MM.1S (cell line): ENCODE data around the gene RAB31.

Source experiments
- DNase-seq: peaks from one replicate; pipeline ENCODE4 v3.0.0-alpha.2; 2015
- H2AFZ ChIP-seq: fragments of 300-600 bp; sonication (generic); 2 replicates; pipeline ENCODE4 v1.6.0; 2016; ENCODE audit warnings: antibody characterized with exemption, low read length
- H3F3A ChIP-seq: fragments of 300-600 bp; sonication (generic); 2 replicates; pipeline ENCODE4 v1.6.1; 2016; ENCODE audit warnings: mild to moderate bottlenecking, antibody characterized with exemption, low read length, moderate library complexity, mixed read lengths; ENCODE audit not compliant: insufficient read depth
- H3K27ac ChIP-seq: fragments of 300-600 bp; sonication (generic); 2 replicates; pipeline ENCODE4 v1.5.1; 2016; ENCODE audit warnings: mild to moderate bottlenecking, low read length
- H3K27me3 ChIP-seq: fragments of 300-600 bp; sonication (generic); replicated peaks from 2 replicates; pipeline ENCODE4 v1.6.0; 2016; ENCODE audit warnings: low read length; ENCODE audit not compliant: insufficient read depth
- H3K36me3 ChIP-seq: fragments of 300-600 bp; sonication (generic); replicated peaks from 2 replicates; pipeline ENCODE4 v1.6.1; 2016; ENCODE audit warnings: mild to moderate bottlenecking, low read length, mixed read lengths; ENCODE audit not compliant: insufficient read depth
- H3K4me1 ChIP-seq: fragments of 300-600 bp; sonication (generic); 2 replicates; pipeline ENCODE4 v1.6.1; 2016; ENCODE audit warnings: low read length, mixed read lengths
- H3K4me2 ChIP-seq: fragments of 300-600 bp; sonication (generic); 2 replicates; pipeline ENCODE4 v1.6.0; 2016; ENCODE audit warnings: low read depth, low read length
- H3K4me3 ChIP-seq: fragments of 300-600 bp; sonication (generic); 2 replicates; pipeline ENCODE4 v1.5.1; 2016; ENCODE audit warnings: low read length, mixed read lengths
- H3K79me2 ChIP-seq: fragments of 300-600 bp; sonication (generic); 2 replicates; pipeline ENCODE4 v1.6.1; 2016; ENCODE audit warnings: mixed run types, low read length, mixed read lengths
- H3K9ac ChIP-seq: fragments of 300-600 bp; sonication (generic); 2 replicates; pipeline ENCODE4 v1.6.1; 2016; ENCODE audit warnings: low read length, mixed read lengths
- H3K9me2 ChIP-seq: fragments of 300-600 bp; sonication (generic); replicated peaks from 2 replicates; pipeline ENCODE4 v1.6.1; 2016; ENCODE audit warnings: mild to moderate bottlenecking, low read length, mixed read lengths; ENCODE audit not compliant: insufficient read depth
- H3K9me3 ChIP-seq: fragments of 300-600 bp; sonication (generic); replicated peaks from 2 replicates; pipeline ENCODE4 v1.6.1; 2016; ENCODE audit warnings: mild to moderate bottlenecking, low read length, mixed read lengths; ENCODE audit not compliant: insufficient read depth
- H4K20me1 ChIP-seq: fragments of 300-600 bp; sonication (generic); 2 replicates; pipeline ENCODE4 v1.6.1; 2016; ENCODE audit warnings: mild to moderate bottlenecking, low read length, moderate library complexity, mixed read lengths; ENCODE audit not compliant: insufficient read depth
- CTCF ChIP-seq: fragments of 300-600 bp; sonication (generic); IDR thresholded peaks from 2 replicates; pipeline ENCODE4 v1.5.1; 2016; ENCODE audit warnings: antibody characterized with exemption, low read length, mixed read lengths
- EZH2 ChIP-seq: fragments of 300-600 bp; sonication (generic); optimal IDR thresholded peaks from 2 replicates; pipeline ENCODE3; 2017; ENCODE audit warnings: low read depth, mild to moderate bottlenecking, antibody characterized with exemption, low read length, mixed read lengths
- EZH2phosphoT487 ChIP-seq: fragments of 300-600 bp; sonication (generic); IDR thresholded peaks from 2 replicates; pipeline ENCODE4 v1.6.1; 2018; ENCODE audit warnings: antibody characterized with exemption, low read length

RAB31 gene

GRCh38 chr18:9753846-9754245 lies 45.7 kb downstream of the RAB31 start:
- H3K4me1 ChIP-seq, result no peaks in the 10 kb centered on the region

GRCh38 chr18:9755110-9755509 lies 47.0 kb downstream of the RAB31 start:
- H3K4me3 ChIP-seq, result no peak overlapping the region
- H3K9me3 ChIP-seq, result no peaks in the 10 kb centered on the region
- no peak overlapping the region for H2AFZ ChIP-seq
- no peaks in the 10 kb centered on the region for H3K79me2 ChIP-seq
- no peak overlapping the region for H3K27ac ChIP-seq
- TF ChIP-seq EZH2phosphoT487, result no peak
- no peak for TF ChIP-seq EZH2
- TF ChIP-seq CTCF, result no peak
- no peak overlapping the region for H3K9ac ChIP-seq
- H3F3A ChIP-seq, result no peaks in the 10 kb centered on the region
- H3K9me2 ChIP-seq, result no peaks in the 10 kb centered on the region
- no peaks in the 10 kb centered on the region for H3K27me3 ChIP-seq
- H3K4me1 ChIP-seq, result no peaks in the 10 kb centered on the region
- H3K36me3 ChIP-seq, result no peaks in the 10 kb centered on the region
- H4K20me1 ChIP-seq, result no peaks in the 10 kb centered on the region
- no peak overlapping the region for H3K4me2 ChIP-seq
- no peak for DNase-seq

More at GRCh38 chr18:9753846-9754245, 45.7 kb downstream of the RAB31 start:
- no peak overlapping the region for H3K4me2 ChIP-seq
- no peaks in the 10 kb centered on the region for H3K27me3 ChIP-seq
- DNase-seq, result no peak
- H3K4me3 ChIP-seq, result no peak overlapping the region
- no peaks in the 10 kb centered on the region for H3K9me2 ChIP-seq
- H4K20me1 ChIP-seq, result no peaks in the 10 kb centered on the region
- no peaks in the 10 kb centered on the region for H3K9me3 ChIP-seq
- TF ChIP-seq EZH2phosphoT487 (no peak), CTCF (no peak), EZH2 (no peak)
- no peak overlapping the region for H2AFZ ChIP-seq
- H3K27ac ChIP-seq, result no peak overlapping the region
- no peak overlapping the region for H3K9ac ChIP-seq
- H3K79me2 ChIP-seq, result no peaks in the 10 kb centered on the region
- H3F3A ChIP-seq, result no peaks in the 10 kb centered on the region
- no peaks in the 10 kb centered on the region for H3K36me3 ChIP-seq

GRCh38 chr18:9755615-9756014 lies 47.5 kb downstream of the RAB31 start:
- no peak overlapping the region for H3K4me2 ChIP-seq
- H3F3A ChIP-seq, result no peaks in the 10 kb centered on the region
- H3K4me1 ChIP-seq, result no peaks in the 10 kb centered on the region
- DNase-seq, result no peak
- no peak overlapping the region for H3K9ac ChIP-seq
- no peaks in the 10 kb centered on the region for H4K20me1 ChIP-seq
- H3K9me2 ChIP-seq, result no peaks in the 10 kb centered on the region
- no peak for TF ChIP-seq EZH2
- TF ChIP-seq EZH2phosphoT487, result no peak
- no peak for TF ChIP-seq CTCF
- no peaks in the 10 kb centered on the region for H3K9me3 ChIP-seq
- no peak overlapping the region for H3K27ac ChIP-seq
- no peaks in the 10 kb centered on the region for H3K27me3 ChIP-seq
- no peaks in the 10 kb centered on the region for H3K36me3 ChIP-seq
- no peak overlapping the region for H3K4me3 ChIP-seq
- H3K79me2 ChIP-seq, result no peaks in the 10 kb centered on the region
- no peak overlapping the region for H2AFZ ChIP-seq
